ENCODE data around the gene MORN3. TPM values are rescaled to one million over a fixed set of nuclear protein-coding genes. Genes with fewer than 3 reads are reported as not detected.
A peak's percentile ranks its signal among the peaks of the same experiment; 100 is the strongest.

Gene MORN3
- total and polyA plus RNA-seq, 9 of the 15 experiments (the other 6 are each of a cell fraction or from before 2014, with no cell fraction given) = 0.09 to 0.27 (median 0.20) TPM

GRCh38 chr12:121653999-121654398 is 15.5 kb downstream of the MORN3 start (continued):
- TF ChIP-seq SAFB (IDR thresholded peaks at IDR 0.05; ENCODE audit: borderline replicate concordance, low read depth, low read length) (no peak), ZNF583 (CRISPR knock-in tag; IDR thresholded peaks at IDR 0.05) (no peak), TBP (optimal IDR thresholded peaks at IDR 0.05; ENCODE audit: low read depth, low read length) (peak; percentile 21), ZBTB1 (CRISPR knock-in tag; IDR thresholded peaks at IDR 0.05; ENCODE audit: borderline replicate concordance, low read depth) (no peak), RBM17 (IDR thresholded peaks at IDR 0.05; ENCODE audit: borderline replicate concordance, low read depth, low read length) (no peak), CBX3 (IDR thresholded peaks at IDR 0.05; ENCODE audit: borderline replicate concordance in 1 of 2, low read length in 2 of 2) (peak in 1 of 2 experiments; percentile 97; a peak in 2 of 3 replicates), TRIM28 (IDR thresholded peaks at IDR 0.05) (peak; percentile 87; the same call in 1 of the 2 replicates), RBM22 (IDR thresholded peaks at IDR 0.05; ENCODE audit: low read depth, low read length, poor library complexity, severe bottlenecking) (no peak), ZNF75A (CRISPR knock-in tag; IDR thresholded peaks at IDR 0.05) (peak; percentile 99), NFIC (IDR thresholded peaks at IDR 0.05) (no peak), POLR2G (IDR thresholded peaks at IDR 0.05; ENCODE audit: low read depth, low read length) (0 out of 2 replicates have a peak, but pooled peaks have one; percentile 33), BCOR (IDR thresholded peaks at IDR 0.05) (no peak), CHD4 (IDR thresholded peaks at IDR 0.05; ENCODE audit: insufficient read depth, insufficient replicate concordance, low read depth, low read length, poor library complexity, severe bottlenecking) (no peak), E2F6 (IDR thresholded peaks at IDR 0.05; ENCODE audit: borderline replicate concordance in 1 of 2, extremely low read depth in 1 of 2, insufficient read depth in 1 of 2, insufficient read length in 1 of 2, low read depth in 1 of 2, low read length in 1 of 2, poor library complexity in 1 of 2, severe bottlenecking in 1 of 2) (peak; percentile 13 to 70), SMAD2 (IDR thresholded peaks at IDR 0.05; ENCODE audit: low read depth, low read length) (no peak), EGR1 (conservative IDR thresholded peaks at IDR 0.05) (0 out of 2 replicates have a peak, but pooled peaks have one; percentile 4), RERE (CRISPR knock-in tag; IDR thresholded peaks at IDR 0.05; ENCODE audit: borderline replicate concordance) (no peak), ZNF696 (CRISPR knock-in tag; conservative IDR thresholded peaks at IDR 0.05) (no peak)
